Gastrocnemius medialis (tissue), 4 donors: ENCODE measurements around the gene SV2C. TPM values are rescaled to one million over a fixed set of nuclear protein-coding genes. Genes with fewer than 3 reads are reported as not detected.

Experiments used
- ATAC-seq, 2 donors: fragments of 150-250 bp; one replicate each; pipeline ENCODE4 v1.9.1; 2016
- DNase-seq, 2 donors: peaks; one replicate each; pipeline ENCODE4 v3.0.0-alpha.2; 2019
- H3K27ac ChIP-seq, 4 donors: fragments of 200-600 bp; sonication (generic); 1 replicate in 1 of 4; 2 replicates in 3 of 4; pipeline ENCODE4 v1.5.1; 2016 to 2018; ENCODE audit warnings: mild to moderate bottlenecking in 2 of 4, moderate library complexity in 1 of 4
- H3K27me3 ChIP-seq, 3 donors: fragments of 200-600 bp; sonication (generic) in 2 of 3; 1 replicate in 1 of 3; 2 replicates in 2 of 3; pipeline versions ENCODE4 v1.5.1 to v1.6.0; 2016 to 2019; ENCODE audit warnings: mild to moderate bottlenecking in 1 of 3, moderate library complexity in 1 of 3
- H3K36me3 ChIP-seq, 2 donors: fragments of 200-600 bp; sonication (generic) in 1 of 2; one replicate each; pipeline ENCODE4 v1.5.1; 2017 to 2018
- H3K4me1 ChIP-seq, 2 donors: fragments of 200-600 bp; sonication (generic) in 1 of 2; one replicate each; pipeline ENCODE4 v1.5.1; 2016 to 2017; ENCODE audit warnings: mild to moderate bottlenecking in 2 of 2
- H3K4me3 ChIP-seq, 4 donors: fragments of 200-600 bp; sonication (generic) in 3 of 4; 1 replicate in 1 of 4; 2 replicates in 3 of 4; pipeline ENCODE4 v1.5.1; 2016 to 2019; ENCODE audit warnings: mild to moderate bottlenecking in 2 of 4
- H3K9me3 ChIP-seq, 3 donors: fragments of 200-600 bp; sonication (generic) in 2 of 3; 1 replicate in 1 of 3; 2 replicates in 2 of 3; pipeline ENCODE4 v1.5.1; 2016 to 2019
- POLR2A ChIP-seq, 2 donors: fragments of 450-650 bp; IDR thresholded peaks; one replicate each; pipeline ENCODE4 v1.6.1; 2017; ENCODE audit warnings: antibody characterized with exemption in 2 of 2, mild to moderate bottlenecking in 2 of 2, moderate library complexity in 2 of 2
- in situ Hi-C, 4 donors: fragments of 200-750 bp; cut with MboI; loops; one replicate each; pipeline versions ENCODE4 v1.15.0 to v1.8.0; 2017; ENCODE audit warnings: low sequenced_read_pairs in 4 of 4
- intact Hi-C: fragments of 100-400 bp; cut with DNase I; formaldehyde crosslinking; loops from one replicate; pipeline ENCODE4 v1.15.1; 2023; ENCODE audit warnings: low total_unique reads
- total RNA-seq, 4 donors: library from RNA; depleted of rRNA; stranded (reverse); fragments of >200 nt; gene quantifications; one replicate each; pipeline versions ENCODE4 v1.1.0 to v1.2.3, GENCODE V29; 2016
- TF ChIP-seq, protein P1 (sequence below), 5 experiments: fragments of 450-650 bp in 3 of 5; fragments of 200-600 bp in 2 of 5; sonication (generic) in 2 of 5; IDR thresholded peaks in 4 of 5; conservative IDR thresholded peaks in 1 of 5; 1 replicate in 4 of 5; 2 replicates in 1 of 5; pipeline ENCODE4 v1.5.1; 2016 to 2019; ENCODE audit warnings: antibody characterized with exemption in 5 of 5, mild to moderate bottlenecking in 3 of 5, moderate library complexity in 3 of 5

SV2C gene
- total RNA-seq, 4 donors from 2014 or later: not detected

DNA sequence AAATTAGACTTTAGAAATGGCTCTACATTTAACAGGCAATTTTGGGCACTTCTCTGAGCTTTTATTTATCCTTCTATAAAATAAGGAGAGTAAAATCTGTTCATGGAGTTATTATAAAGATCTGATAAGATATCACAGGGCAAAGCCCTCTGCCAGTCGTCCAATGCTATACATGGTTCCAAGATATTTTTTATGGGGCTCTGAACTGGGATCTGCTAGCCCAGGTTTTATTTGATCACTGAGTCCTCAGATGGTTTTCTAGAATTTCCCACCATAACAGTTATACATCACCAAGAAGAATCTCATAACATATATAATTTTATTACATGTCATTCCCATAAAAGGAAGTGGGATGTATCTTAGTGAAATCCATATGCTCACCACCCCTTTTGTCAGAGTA is 296.7 kb downstream of the SV2C start:
- Histone ChIP-seq H3K27ac (no peak overlapping the region), H3K36me3 (no peaks in the 10 kb centered on the region), H3K4me1 (no peaks in the 10 kb centered on the region), H3K9me3 (no peaks in the 10 kb centered on the region), H3K27me3 (no peaks in the 10 kb centered on the region), H3K4me3 (no peak overlapping the region)
- ATAC-seq (no peak), DNase-seq (no peak)
- in situ Hi-C loops: no loop called here
- intact Hi-C loops: no loop called here
- TF ChIP-seq, protein P1, sequence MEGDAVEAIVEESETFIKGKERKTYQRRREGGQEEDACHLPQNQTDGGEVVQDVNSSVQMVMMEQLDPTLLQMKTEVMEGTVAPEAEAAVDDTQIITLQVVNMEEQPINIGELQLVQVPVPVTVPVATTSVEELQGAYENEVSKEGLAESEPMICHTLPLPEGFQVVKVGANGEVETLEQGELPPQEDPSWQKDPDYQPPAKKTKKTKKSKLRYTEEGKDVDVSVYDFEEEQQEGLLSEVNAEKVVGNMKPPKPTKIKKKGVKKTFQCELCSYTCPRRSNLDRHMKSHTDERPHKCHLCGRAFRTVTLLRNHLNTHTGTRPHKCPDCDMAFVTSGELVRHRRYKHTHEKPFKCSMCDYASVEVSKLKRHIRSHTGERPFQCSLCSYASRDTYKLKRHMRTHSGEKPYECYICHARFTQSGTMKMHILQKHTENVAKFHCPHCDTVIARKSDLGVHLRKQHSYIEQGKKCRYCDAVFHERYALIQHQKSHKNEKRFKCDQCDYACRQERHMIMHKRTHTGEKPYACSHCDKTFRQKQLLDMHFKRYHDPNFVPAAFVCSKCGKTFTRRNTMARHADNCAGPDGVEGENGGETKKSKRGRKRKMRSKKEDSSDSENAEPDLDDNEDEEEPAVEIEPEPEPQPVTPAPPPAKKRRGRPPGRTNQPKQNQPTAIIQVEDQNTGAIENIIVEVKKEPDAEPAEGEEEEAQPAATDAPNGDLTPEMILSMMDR (IDR thresholded peaks at IDR 0.05 in 4 of 5, conservative IDR thresholded peaks at IDR 0.05 in 1 of 5): no peak
- no peak for TF ChIP-seq POLR2A (IDR thresholded peaks at IDR 0.05)

DNA sequence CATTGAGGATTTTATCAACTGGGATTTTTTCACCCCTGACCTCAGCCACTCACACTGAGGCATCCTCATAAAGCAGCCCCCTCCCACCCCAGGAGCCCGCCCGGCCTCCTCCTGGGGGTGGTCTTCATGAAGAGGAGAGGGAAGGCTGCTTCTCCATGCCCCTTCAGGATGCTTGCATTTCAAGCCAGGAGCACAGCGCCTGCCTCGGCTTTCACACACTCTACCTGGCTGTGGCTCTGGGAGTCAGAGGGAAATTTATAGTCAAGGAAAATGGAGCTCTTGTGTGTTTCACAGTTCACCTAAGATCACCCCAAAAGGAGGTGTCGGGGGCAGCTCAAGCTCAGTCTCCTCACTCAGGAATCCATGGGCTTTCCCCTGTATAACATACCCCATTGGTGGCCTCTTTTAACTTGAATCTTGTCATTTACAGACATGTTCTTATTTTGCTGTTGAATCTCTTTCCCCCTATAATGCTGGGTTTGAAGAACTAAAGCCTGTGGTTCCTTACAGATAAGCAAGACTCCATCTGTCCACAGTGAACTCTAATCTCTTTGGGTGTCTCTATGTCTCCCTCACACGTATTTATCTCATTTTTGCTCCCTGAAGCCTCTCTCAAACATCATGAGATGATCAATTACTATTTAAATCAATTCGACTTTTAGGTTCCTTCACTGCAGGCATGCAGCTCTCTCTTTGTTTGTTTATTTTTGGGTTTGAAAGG is 297.3 kb downstream of the SV2C start:
- in situ Hi-C loops: no loop called here
- no peaks in the 10 kb centered on the region for H3K36me3 ChIP-seq
- no peaks in the 10 kb centered on the region for H3K27me3 ChIP-seq
- no peaks in the 10 kb centered on the region for H3K4me1 ChIP-seq
- H3K9me3 ChIP-seq: no peaks in the 10 kb centered on the region
- TF ChIP-seq, protein P1 (IDR thresholded peaks at IDR 0.05 in 4 of 5, conservative IDR thresholded peaks at IDR 0.05 in 1 of 5): no peak
- no peak for TF ChIP-seq POLR2A (IDR thresholded peaks at IDR 0.05)
- DNase-seq (no peak), ATAC-seq (no peak)
- no peak overlapping the region for H3K4me3 ChIP-seq
- intact Hi-C loops: no loop called here
- no peak overlapping the region for H3K27ac ChIP-seq

DNA sequence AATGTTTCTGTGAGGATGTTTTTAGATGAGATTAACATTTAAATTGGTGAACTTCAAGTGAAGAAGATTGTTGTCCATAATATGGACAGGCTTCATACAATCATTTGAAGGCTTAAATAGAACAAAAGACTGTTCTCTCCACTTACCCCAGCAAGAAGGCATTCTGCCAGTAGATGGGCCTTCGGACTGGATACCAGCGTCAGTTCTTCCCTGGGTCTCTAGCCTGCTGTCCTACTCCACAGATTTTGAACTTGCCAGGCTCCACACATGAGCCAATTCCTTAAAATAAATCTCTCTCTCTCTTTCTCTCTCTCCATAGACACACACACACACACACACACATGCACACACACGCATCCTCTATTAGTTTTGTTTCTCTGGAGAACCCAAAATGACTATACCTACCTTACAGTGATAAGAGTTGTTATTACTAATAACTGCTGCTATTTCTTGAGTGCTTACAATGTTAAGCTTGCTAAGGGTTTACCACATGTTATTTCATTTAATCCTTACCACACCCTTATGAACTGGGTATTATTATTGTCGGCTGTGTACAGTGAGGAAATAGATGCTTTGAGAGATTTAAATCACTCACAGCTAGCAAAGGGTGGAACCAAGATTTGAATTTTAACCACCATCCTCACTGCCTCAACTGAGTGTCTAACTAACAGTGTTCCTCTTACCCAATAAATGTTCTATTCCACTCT is 300.1 kb downstream of the SV2C start:
- H3K27me3 ChIP-seq: no peaks in the 10 kb centered on the region
- no peaks in the 10 kb centered on the region for H3K9me3 ChIP-seq
- intact Hi-C loops (no loop called here), in situ Hi-C loops (no loop called here)
- TF ChIP-seq, protein P1 (IDR thresholded peaks at IDR 0.05 in 4 of 5, conservative IDR thresholded peaks at IDR 0.05 in 1 of 5): no peak
- TF ChIP-seq POLR2A (IDR thresholded peaks at IDR 0.05): no peak
- H3K4me3 ChIP-seq: no peak overlapping the region
- no peak overlapping the region for H3K27ac ChIP-seq
- ATAC-seq (no peak), DNase-seq (no peak)
- no peaks in the 10 kb centered on the region for H3K36me3 ChIP-seq
- H3K4me1 ChIP-seq: no peaks in the 10 kb centered on the region

DNA sequence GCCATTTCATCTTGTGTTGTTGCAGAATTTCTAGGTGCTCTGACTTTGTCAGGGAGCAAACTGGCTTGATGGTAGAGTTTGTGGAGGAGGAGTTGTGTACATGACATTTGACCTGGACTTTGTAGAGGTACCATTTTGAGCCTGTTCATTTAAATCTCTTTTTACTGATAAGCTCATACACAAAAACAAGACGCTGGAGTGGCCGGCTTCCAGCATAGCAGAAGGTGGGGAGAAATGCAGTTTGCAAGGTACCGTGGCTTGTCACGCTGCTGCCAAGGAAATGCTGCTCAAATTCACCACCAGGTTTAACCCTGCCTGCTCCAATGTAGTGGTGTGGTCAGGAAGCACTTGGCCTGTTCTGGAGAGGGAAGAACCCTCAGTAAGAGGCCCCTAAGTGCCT is 301.0 kb downstream of the SV2C start:
- Histone ChIP-seq H3K4me1 (no peaks in the 10 kb centered on the region), H3K36me3 (no peaks in the 10 kb centered on the region), H3K27ac (no peak overlapping the region), H3K27me3 (no peaks in the 10 kb centered on the region), H3K9me3 (no peaks in the 10 kb centered on the region), H3K4me3 (no peak overlapping the region)
- DNase-seq (no peak), ATAC-seq (no peak)
- no peak for TF ChIP-seq POLR2A (IDR thresholded peaks at IDR 0.05)
- TF ChIP-seq, protein P1 (IDR thresholded peaks at IDR 0.05 in 4 of 5, conservative IDR thresholded peaks at IDR 0.05 in 1 of 5): no peak
- in situ Hi-C loops (no loop called here), intact Hi-C loops (no loop called here)
